GM21381 (cell line): ENCODE data around the gene THSD7B.
"Not testable (repeated sequence)": the region's sequence is repeated elsewhere in the genome, so short reads cannot be mapped to it uniquely, and the experiment has no call there.

Experiments used
- ATAC-seq: cut with Tn5 transposase; IDR thresholded peaks from one replicate; pipeline ENCODE4 v1.9.1; 2021; ENCODE audit warnings: mild to moderate bottlenecking, moderate library complexity; ENCODE audit not compliant: unreplicated experiment

The THSD7B gene

GRCh38 chr2:137508739-137509384 lies 743.5 kb downstream of the THSD7B start:
- no peak for ATAC-seq

GRCh38 chr2:137511526-137511925 lies 746.2 kb downstream of the THSD7B start:
- ATAC-seq, result no peak

DNA sequence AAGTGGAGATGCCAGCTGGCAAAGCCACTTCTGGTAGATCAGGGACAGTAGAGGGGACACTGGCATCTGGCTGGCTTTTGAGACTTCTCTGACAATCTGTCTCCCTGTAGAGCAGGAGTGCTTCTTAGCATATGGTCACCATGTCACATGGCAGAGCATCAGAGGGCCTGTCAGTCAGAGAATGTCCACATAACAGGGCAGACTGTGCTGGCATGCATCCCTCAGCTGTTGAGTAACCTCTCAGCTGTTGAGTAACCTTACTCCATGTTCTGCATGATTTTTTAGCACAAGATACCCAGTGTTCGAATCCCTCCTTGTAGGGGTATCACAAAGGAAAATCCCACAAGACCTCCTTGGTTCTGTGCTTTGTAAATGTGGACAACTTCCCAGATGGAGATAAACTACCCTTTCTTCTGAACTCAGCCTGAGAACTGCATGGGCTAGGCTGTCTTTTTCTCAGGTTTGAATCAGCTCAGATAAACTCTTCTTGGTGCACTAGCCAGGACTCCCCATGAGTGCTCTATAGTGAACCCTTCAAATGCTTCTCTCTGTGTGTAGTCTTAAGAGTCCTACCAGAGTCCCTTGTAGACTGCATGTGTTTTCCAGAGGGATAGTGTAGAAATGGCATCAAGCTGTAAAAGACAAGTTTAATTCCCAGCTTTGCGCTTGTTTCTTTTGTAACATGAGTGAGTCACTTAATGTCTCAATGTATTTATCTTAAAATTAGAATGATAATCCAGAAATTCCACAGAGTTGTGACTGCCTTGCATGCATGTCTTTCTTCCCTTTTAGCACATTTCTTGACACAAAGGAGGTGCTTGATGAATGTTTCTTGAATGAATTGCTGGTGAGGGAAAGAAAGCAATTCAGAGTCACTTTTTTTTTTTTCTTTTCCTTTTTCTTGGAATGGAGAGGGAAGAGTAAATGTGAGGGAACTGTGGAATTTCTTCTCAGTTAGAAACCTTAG lies 756.6 kb downstream of the THSD7B start:
- ATAC-seq, result no peak

DNA sequence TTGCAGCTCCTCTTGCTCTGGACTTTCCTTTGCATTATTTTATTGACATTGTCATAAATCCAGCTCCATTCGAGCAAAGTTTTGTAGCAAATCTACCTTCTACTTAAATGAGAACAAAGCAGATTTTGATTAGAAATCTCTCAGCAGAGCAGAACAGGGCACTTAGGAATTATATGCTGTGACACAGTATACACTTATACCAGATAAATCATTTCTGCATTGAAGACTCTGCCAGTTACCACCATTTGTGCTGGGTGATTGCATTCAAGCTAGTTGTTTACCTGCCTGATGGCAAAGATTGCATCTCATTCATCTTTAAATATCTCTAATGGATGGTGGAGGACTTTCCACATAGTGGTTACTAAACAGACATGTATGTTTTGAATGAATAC lies 757.3 kb downstream of the THSD7B start:
- ATAC-seq, result no peak

DNA sequence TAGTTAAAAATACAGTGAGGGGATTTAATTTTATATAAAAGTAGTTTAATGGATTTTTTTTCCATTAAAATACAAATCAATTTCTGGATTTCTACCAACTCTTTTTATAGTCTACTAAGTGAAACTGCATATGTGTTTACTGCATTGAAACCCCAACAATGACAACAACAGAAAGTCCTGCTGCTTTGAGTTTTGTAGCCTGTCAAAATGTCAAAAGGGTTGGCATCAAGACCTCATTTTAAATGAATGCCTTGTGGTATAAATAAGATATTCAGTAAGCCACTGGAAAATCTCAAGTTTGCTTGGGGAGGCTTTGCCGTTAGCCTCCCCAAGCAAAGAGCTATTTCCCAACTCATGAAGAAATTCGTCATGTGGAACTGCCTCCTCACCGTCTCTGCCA lies 758.6 kb downstream of the THSD7B start:
- ATAC-seq, result no peak

DNA sequence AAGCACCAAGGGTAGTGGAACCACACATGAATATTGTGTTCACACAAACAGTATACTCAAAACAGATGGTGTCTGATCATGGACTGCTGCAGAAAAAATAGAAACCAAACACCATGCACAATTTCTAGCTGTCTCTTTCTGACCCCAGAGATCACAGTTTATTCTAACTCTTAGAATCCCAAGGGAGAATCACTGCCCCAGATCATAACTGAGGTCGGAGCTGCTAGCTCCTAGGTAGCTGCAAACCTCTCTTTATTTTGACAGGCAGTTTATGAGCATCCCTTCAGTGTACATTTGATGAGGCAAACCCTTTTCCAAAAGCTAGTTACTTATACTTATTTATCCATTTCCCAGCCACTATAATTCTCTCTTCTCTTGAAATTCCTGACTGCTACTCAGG lies 759.8 kb downstream of the THSD7B start:
- ATAC-seq, result no peak

DNA sequence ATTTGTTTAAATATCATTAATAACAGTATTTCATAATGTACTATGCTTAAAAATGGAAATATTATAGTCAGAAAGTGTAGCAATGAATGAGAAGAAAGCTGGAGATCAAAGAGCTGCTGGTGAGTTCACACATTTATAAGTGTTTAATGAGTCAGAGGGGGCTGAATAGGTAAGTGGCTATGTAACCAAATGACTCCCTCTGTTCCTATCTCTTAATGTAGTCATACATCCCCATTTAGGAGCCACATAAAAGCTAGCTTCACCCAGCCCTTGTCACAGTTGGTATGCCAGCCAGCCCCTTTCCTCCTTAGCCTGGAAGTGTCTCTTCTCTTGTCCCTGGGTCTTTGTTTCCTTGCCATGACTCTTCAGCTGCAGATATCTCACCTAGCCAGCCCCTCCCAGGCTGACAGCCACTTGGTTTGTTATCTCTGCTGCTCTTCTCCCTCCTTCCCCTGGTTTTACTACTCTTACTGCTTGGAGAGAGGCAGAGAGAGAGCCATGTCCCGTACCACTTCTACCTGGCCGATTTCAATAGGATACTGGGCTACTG lies 760.4 kb downstream of the THSD7B start:
- ATAC-seq, result no peak

GRCh38 chr2:137535897-137536296 lies 770.6 kb downstream of the THSD7B start:
- ATAC-seq, result no peak

- no peak for ATAC-seq
Measured at GRCh38 chr2:137539336-137539735, 774.0 kb downstream of the THSD7B start.

- no peak for ATAC-seq
Measured at GRCh38 chr2:137547842-137548241, 782.5 kb downstream of the THSD7B start.

DNA sequence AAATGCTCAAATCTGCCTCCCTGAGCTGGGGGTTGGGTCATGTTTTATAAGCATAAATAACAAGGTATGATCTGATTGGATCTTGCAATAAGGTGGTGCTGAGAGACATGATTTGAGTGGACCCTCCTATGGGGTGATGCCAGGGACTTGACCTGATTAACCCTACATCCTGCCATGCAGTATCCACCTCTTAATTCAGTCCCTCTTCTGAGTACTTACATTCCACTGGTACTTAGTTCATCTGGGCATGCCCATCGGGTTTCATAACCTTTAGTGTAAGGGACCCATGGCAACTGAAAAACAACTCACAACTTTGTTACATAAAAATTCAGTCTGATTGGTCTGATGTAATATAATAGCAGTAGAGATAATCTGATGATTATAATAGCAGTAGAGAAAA lies 801.0 kb downstream of the THSD7B start:
- no peak for ATAC-seq

DNA sequence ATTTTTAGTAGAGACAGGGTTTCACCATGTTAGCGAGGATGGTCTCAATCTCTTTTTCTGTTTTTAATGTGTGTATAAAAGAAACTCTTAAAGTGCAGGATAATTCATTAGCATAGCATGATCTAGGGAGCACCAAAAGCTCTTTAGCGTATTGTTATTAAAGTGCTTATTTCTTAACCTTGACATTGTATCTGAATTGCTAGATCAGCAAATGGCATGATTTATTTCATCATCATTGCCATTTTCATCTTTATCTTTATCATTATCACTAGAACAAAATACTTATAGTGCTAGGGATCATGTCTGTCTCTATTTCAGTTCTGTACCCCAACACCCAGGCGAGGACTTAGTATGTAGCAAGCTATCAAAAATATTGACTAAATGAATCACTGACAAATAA lies 805.1 kb downstream of the THSD7B start:
- no peak for ATAC-seq

DNA sequence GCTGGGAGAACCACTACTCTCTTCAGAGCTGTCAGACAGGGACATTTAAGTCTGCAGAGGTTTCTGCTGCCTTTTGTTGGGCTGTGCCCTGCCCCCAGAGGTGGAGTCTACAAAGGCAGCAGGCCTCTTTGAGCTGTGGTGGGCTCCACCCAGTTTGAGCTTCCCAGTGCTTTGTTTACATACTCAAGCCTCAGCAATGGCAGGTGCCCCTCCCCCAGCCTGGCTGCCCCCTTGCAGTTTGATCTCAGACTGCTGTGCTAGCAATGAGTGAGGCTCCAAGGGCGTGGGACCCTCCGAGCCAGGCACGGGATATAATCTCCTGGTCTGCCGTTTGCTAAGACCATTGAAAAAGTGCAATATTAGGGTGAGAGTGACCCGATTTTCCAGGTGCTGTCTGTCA lies 822.5 kb downstream of the THSD7B start:
- not testable (repeated sequence) for ATAC-seq

DNA sequence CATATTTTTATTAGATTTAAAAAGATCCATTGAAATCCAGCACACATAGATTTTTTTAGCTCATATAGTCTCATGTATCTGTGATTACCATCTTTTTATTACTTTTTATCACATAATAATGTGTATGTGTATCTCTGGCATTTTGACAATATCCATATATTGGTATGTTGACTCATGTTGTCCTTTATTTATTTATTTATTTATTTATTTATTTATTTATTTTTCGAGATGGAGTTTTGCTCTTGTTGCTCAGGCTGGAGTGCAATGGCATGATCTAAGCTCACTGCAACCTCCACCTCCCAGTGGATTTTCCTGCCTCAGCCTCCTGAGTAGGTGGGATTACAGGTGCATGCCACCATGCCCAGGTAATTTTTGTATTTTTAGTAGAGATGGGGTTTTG lies 823.2 kb downstream of the THSD7B start:
- ATAC-seq, result not testable (repeated sequence)

DNA sequence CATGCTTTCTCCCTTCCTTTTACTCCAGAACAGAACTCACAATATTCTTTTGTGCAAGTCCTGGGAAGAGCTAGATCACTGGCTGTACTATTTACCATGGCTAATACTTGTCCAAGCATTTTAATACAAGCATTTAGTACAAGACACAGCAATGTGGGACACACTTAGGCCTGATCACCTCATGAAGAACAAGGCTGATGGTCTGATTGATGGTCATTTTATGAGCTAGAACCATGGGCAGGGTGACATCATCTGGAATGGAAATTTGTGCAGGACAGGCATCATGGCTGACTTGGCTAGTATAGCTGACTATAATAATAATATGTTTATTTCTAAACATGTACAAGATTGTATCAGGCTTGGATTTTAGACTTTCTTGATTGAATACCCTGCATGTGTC lies 824.8 kb downstream of the THSD7B start:
- ATAC-seq, result no peak

DNA sequence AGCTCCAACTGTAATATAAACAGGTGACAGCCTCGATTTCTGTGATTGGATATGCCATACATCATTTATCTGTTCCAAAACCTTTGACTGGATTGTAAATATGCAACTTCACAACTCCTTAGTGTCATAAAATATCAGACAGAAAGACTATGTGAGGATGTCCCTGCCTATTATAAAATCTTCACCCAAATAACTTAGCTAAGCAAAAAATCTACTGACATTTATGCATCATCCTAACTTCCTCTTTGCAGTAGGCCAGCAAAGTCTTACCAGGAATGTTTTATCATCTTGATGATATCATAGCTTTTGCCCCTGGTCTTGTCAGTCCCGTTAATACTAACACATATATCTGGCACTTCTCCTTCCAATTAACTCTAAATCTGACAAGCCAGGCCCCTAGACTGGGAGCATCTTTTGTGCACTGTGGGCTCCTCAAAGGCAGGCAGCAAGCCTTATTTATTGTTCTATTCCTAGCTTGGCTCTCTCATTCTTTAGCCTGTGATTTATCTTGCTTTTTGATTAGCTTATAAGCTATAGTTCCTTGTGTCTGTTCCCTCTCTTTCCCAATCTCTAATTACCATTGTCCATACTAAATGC lies 842.5 kb downstream of the THSD7B start:
- ATAC-seq, result no peak

GRCh38 chr2:137638932-137639331 lies 873.6 kb downstream of the THSD7B start:
- no peak for ATAC-seq

DNA sequence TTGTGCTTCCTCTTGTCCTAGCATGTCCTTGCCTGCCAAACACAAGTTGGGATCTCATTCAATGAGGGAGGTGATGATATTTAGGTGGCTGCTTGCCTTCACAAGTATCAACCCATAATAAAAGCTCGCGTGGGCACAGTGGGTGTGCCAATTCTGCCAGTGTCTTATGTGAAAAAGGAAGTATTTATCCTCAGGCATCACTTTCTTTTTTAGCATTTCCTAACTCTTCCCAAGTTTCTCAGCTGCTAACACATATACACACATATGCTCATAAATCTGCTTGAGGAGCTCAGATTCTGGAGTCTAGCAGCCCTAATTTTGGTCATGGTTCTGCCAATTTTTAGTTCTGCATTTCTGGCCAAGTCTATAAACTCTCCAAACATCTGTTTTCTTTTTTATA lies 879.4 kb downstream of the THSD7B start:
- ATAC-seq, result no peak

DNA sequence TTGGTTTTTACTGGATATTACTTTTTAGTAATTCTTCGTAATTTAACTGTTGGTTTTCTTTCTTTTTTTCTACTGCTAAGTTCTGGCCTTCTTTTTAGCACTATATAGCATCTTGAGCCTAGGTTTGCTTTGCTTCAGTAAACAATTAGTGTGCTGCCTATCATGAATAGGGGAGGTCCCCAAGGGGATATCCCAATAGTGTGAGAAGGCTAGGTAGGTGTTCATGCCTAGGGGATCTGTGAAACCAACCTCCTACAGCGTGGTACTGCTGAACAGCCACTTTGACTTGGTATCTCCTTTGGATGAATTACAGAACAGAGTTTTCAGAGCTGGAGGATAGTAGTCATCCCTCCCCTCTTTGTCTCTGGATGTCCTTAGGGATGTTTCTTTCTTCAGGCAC lies 888.7 kb downstream of the THSD7B start:
- no peak for ATAC-seq

- ATAC-seq, result no peak
Measured at GRCh38 chr2:137655814-137656213, 890.5 kb downstream of the THSD7B start.

- ATAC-seq, result no peak
Measured at GRCh38 chr2:137658433-137658832, 893.1 kb downstream of the THSD7B start.

GRCh38 chr2:137659616-137660015 lies 894.3 kb downstream of the THSD7B start:
- no peak for ATAC-seq
